ENCODE results near the gene KANSL1L. TPM values are rescaled to one million over a fixed set of nuclear protein-coding genes. Genes with fewer than 3 reads are reported as not detected.

Gene KANSL1L
- total RNA-seq, 1 donor from 2014 or later: 32.7 TPM

- peaks cover 9% of the 10 kb centered on the region for H3K4me1 Mint-ChIP-seq (ENCODE audit: low read depth)
- no peak for DNase-seq (ENCODE audit: low spot score, unreplicated experiment)
- TF ChIP-seq CTCF (IDR thresholded peaks at IDR 0.05; ENCODE audit: unreplicated experiment): no peak
- H3K9me3 Mint-ChIP-seq (ENCODE audit: low read depth): peaks cover 6% of the 10 kb centered on the region
- no peak overlapping the region for H3K4me3 Mint-ChIP-seq (ENCODE audit: low read depth)
- peaks cover 11% of the 10 kb centered on the region for H3K36me3 Mint-ChIP-seq (ENCODE audit: insufficient read depth)
- H3K27ac Mint-ChIP-seq: peak overlapping the region; percentile 13
- no peaks in the 10 kb centered on the region for H3K27me3 Mint-ChIP-seq
Measured at GRCh38 chr2:210132239-210132638, 39.0 kb downstream of the KANSL1L start.

- Mint-ChIP-seq H3K27ac (peak overlapping the region; percentile 13), H3K27me3 (no peaks in the 10 kb centered on the region), H3K4me3 (ENCODE audit: low read depth) (no peak overlapping the region), H3K9me3 (ENCODE audit: low read depth) (peaks cover 28% of the 10 kb centered on the region), H3K4me1 (ENCODE audit: low read depth) (peaks cover 9% of the 10 kb centered on the region), H3K36me3 (ENCODE audit: insufficient read depth) (peaks cover 36% of the 10 kb centered on the region)
- TF ChIP-seq CTCF (IDR thresholded peaks at IDR 0.05; ENCODE audit: unreplicated experiment): no peak
- DNase-seq (ENCODE audit: low spot score, unreplicated experiment): no peak
Measured at GRCh38 chr2:210128961-210129360, 42.2 kb downstream of the KANSL1L start.

GRCh38 chr2:210113614-210114235 lies 57.5 kb downstream of the KANSL1L start:
- Mint-ChIP-seq H3K9me3 (ENCODE audit: low read depth) (peaks cover 29% of the 10 kb centered on the region), H3K4me3 (ENCODE audit: low read depth) (no peak overlapping the region), H3K27me3 (no peaks in the 10 kb centered on the region), H3K4me1 (ENCODE audit: low read depth) (peaks cover 2% of the 10 kb centered on the region), H3K27ac (no peak overlapping the region), H3K36me3 (ENCODE audit: insufficient read depth) (peaks cover 40% of the 10 kb centered on the region)
- DNase-seq (ENCODE audit: low spot score, unreplicated experiment): no peak
- no peak for TF ChIP-seq CTCF (IDR thresholded peaks at IDR 0.05; ENCODE audit: unreplicated experiment)

- peaks cover 39% of the 10 kb centered on the region for H3K36me3 Mint-ChIP-seq (ENCODE audit: insufficient read depth)
- TF ChIP-seq CTCF (IDR thresholded peaks at IDR 0.05; ENCODE audit: unreplicated experiment): no peak
- H3K27me3 Mint-ChIP-seq: no peaks in the 10 kb centered on the region
- H3K9me3 Mint-ChIP-seq (ENCODE audit: low read depth): peaks cover 29% of the 10 kb centered on the region
- no peak for DNase-seq (ENCODE audit: low spot score, unreplicated experiment)
- H3K27ac Mint-ChIP-seq: no peak overlapping the region
- peaks cover 2% of the 10 kb centered on the region for H3K4me1 Mint-ChIP-seq (ENCODE audit: low read depth)
- no peak overlapping the region for H3K4me3 Mint-ChIP-seq (ENCODE audit: low read depth)
Measured at GRCh38 chr2:210112871-210113270, 58.3 kb downstream of the KANSL1L start.

- no peaks in the 10 kb centered on the region for H3K4me1 Mint-ChIP-seq (ENCODE audit: low read depth)
- H3K36me3 Mint-ChIP-seq (ENCODE audit: insufficient read depth): peaks cover 10% of the 10 kb centered on the region
- no peak for TF ChIP-seq CTCF (IDR thresholded peaks at IDR 0.05; ENCODE audit: unreplicated experiment)
- no peak overlapping the region for H3K27ac Mint-ChIP-seq
- no peak for DNase-seq (ENCODE audit: low spot score, unreplicated experiment)
- H3K27me3 Mint-ChIP-seq: no peaks in the 10 kb centered on the region
- no peak overlapping the region for H3K4me3 Mint-ChIP-seq (ENCODE audit: low read depth)
- no peaks in the 10 kb centered on the region for H3K9me3 Mint-ChIP-seq (ENCODE audit: low read depth)
Measured at GRCh38 chr2:210099940-210100339, 71.3 kb downstream of the KANSL1L start.
